HG03457 (cell line): ENCODE results near the gene ZDHHC21.

ENCODE experiments used
- ATAC-seq: cut with Tn5 transposase; IDR thresholded peaks from one replicate; pipeline ENCODE4 v1.9.1; 2021; ENCODE audit warnings: moderate number of reproducible peaks; ENCODE audit not compliant: unreplicated experiment

Gene ZDHHC21

DNA sequence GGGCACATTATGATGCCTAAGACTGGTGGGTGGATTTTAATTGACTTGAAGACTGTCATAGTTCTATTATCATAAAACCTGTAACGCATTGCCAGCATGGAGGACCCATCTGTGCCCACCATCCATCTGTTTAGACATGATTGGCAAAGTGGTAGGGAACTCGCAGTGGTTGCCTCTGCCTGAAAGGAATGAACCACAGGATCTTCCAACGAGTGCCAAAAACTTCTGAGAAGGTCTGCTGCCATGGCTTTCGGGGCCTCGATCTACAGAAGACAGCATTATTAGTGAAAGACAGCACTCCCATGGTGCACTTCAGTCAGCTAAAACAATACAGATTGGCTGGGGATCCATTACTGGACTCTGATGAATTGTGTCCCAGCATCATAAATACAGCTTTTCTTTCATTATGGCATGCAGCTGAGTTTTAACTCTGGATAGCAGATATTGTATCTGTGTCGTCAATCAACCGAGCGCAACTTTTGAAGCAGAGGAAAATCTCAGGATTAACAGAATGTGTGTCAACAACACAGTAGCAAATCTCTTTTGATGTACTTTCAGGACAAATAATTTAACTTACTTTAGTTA lies 74.3 kb downstream of the ZDHHC21 start:
- ATAC-seq, result no peak

DNA sequence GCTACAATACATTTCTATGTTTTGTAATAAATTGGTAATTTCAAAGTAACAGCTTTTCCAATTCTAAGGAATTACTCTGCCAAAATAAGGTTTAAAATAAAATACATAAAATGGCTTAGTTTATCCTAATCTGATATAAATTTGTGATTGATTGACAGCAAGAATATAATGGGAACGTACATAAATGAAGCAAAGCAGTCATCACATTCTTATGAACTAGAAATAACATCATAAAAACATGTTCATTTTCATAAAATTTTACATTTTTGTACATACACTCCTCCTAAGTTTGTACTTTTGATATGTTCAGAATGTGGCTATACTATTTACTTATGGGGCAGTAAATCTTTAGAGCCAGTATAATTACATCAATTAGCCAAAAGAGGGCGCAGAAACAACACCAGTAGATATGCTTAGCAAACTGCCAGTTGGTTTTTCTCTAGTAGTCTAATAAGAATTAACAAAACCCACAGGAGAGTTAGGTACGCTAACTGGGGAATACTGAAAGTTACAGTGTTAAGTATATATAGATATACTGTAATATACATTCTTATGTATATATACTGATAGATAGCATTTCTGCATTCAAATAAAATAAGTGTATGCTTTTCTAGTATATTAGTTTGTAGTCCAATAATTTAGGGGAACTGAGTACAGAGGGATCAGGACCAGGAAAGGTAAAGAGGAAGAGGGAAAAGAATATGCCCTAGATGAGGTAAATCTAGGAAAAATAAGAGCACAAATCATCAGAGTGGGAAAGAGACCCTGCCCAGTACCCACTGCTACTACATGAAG lies 76.8 kb downstream of the ZDHHC21 start:
- ATAC-seq, result no peak

DNA sequence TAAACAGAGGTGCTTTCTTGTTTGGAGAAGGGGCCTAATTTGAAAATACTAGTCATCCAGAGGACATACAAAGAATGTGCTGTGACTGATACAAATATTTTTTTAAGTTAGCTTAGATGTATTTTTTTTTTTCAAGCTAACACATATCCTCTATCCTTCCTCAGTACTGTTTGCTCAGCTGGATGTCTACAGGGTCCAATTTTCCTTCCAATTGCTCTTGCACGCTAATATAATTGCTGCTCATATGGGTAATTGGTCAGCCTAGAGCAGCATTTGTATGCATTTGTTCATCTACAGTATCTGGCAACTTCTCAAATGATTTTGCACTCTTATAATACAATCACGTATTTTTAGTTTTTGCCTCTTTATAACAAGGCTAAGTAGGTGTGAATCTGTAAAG lies 84.7 kb downstream of the ZDHHC21 start:
- no peak for ATAC-seq

DNA sequence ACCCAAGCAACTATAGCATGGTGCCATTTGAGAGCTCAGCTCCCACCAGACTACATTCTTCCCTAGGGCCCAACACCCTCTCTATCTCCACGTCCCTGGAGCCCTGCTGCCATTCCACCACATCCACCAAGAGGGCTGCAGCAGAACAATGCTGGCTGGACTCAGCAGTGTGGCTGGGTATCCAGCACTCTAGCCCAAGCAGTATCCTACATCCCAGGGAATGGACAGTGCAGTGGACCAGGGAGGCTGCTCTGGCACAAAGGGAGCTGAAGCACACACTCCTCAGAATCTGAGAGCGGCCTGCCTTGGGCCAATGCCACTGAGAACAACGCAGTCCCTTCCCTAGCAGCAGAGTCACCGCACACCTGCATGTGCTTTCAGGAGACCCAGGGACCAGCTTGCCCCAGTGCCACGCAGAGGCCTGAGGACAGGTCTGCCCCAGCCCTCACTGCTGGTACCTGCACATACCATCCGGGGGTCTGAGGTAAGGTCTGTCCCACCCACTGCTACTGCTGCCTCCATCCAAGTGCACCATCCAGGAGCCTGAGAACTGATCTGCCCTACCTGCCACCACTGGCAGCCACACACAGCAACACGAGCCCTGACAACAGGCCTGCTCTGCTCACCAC lies 95.9 kb downstream of the ZDHHC21 start:
- no peak for ATAC-seq

DNA sequence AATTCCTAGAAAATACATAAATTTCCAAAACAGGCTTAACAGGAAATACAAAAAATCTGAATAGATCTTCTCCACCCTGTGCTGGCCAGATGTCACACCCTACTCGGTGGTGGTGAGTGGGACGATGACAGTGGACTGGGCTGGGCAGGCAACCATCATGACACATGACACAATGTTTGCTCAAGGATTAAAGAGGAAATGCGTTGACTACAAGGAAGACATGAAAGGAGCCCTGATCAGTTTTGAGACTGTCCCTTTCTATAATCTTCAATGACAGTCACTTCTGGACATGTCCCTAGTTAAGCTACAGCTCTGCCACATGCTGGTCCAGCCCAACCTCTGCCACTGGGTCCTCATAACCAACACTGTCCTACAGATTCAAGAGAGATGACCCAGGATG lies 99.8 kb downstream of the ZDHHC21 start:
- ATAC-seq, result no peak

DNA sequence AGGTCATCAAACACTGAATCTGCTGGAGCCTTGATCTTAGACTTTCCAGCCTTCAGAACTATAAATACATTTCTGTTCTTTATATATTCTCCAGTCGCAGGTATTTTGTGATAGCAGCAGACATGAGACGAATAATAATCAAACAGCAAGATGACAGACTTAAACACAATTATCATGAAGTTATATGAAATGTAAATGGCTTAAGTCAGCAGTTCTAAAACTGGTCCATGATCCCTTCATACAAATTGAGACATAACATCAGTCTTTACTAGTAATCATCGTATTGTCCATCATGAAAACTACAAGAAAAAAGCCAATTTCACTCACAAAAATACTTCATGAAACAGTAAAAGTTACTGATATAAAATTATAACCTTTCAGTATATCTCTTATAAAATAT lies 101.8 kb downstream of the ZDHHC21 start:
- ATAC-seq, result no peak

DNA sequence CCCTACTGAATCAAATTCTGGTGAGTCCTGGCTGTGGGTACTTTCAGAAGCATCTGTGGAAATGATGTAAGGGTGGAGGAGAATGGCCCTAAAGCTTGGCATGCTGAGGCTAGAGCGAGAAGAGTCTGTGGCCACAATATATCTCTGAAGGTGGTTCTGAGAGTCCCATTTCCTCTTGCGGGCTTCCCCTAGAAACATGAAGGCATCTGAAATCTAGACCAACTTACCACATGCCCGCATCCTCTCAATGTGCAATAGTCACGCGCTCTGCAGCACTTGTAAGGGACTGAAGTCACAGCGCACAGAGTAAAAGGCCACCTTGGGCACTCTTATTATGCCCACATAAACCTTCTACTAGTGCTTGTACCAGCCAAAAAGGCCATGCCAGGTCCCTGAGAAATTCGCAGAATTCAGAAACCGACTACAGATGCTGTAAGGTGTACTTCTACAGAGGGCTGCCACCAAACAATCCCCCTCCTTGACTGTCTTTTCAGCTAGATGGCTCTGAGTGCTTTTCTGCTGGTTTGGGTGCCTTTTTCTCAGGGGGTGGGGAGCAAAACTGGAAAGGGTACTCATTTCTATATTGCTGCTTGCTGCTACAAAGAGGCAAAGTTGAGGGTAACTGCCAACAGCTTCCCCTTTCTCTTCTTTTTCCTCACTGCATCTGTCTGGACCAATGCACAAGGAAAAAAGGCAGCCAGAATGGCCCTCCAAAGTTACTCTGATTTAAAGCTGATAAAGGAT lies 107.3 kb downstream of the ZDHHC21 start:
- ATAC-seq, result peak; percentile 99

DNA sequence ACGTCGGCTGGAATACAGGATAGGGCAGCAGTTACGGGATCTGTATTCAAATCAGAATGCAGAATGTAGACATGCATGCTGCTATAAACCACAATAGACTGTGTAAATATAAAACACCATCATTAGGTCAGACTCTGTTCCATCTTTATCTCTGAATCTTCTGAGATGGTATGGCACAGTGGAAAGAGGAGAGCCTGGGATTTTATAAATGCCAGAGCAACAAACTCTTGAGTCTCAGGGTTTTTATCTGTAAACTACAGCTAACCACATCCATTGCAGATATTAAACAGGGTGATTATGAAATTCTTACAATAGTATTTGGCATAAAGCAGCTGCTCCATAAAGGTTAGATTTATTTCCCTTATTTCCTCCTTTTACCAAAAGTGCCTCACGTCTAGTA lies 108.7 kb downstream of the ZDHHC21 start:
- no peak for ATAC-seq

DNA sequence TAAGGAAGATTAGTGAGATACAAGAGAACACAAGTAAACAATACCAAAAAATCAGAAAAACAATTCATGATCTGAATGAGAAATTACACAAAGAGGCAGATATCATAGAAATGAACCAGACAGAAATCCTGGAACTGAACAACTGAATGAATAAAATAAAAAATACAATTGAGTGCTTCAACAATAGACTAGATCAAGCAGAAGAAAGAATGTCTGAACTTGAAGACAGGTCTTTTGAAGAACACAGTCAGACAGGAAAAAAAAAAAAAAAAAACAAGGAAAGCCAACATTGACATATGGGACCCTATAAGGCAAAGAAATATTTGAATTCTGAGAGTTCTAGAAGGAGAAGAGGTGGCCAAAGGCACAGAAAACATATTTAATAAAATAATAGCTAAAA lies 115.2 kb downstream of the ZDHHC21 start:
- ATAC-seq, result no peak

DNA sequence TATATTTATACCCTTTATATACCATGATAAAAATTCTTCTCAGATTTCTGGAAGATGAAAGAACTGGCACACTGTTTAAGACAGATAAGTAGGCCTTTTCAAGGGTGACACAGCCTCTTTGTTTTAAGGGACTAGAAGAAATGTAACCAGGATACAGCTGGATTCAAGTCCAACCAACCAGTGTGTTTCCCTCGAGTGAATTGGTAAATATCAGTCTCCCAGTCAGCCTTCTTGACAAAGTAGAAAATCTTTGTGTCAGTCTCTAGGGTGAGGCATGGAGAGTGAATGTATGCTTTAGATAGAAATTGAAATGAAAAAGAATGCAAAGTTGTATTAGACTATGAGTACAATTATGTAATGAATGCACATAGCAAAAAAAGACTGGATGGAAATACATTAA lies 119.1 kb downstream of the ZDHHC21 start:
- no peak for ATAC-seq

DNA sequence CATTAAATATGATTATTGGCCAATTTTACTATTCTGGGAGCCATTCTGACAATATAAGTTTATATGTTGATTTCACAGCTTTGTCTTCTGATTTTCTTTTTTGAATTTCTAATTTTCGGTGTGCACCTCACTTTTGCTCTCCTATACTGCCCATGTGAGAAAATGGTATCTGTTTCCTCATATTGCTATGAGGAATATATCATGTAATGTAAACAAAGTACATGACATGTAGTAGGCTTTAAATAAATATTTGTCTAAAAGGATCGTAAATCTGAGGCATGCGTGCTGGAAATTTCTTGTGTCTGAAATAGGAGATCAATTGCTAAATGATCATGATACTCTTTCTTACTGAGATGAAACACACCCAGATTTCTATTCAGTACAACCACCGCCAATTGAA lies 119.9 kb downstream of the ZDHHC21 start:
- ATAC-seq, result no peak

DNA sequence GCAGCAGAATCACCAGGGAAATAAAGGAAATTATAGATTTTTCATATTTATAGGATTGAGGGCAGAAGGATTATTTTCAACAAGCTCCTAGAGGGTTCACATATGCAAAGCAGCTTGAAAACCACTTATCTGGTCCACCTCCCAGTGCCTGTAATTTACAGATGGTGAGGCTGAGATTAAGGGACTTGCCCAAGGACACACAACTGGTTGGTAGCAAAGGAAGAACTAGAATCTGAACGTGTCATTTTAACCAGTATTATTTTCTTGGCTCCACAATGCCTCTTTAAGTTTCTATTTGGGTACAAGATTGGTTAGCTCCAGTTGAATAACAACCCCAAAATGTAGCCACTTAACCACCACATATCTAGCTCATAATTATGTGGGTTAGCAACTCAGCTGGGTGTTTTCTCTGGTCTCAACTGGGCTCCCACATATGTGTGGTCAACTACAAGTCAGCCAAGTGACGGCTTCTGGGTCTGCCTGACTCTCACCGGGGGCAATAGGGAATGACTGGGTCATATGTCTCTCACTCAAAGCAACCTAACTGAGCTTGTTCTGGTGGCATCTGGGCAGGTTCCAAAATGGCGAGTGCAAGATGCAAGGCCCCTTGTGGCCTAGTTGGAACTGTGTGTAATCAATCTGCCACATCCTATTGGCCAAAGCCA lies 127.7 kb downstream of the ZDHHC21 start:
- ATAC-seq, result peak; percentile 51

DNA sequence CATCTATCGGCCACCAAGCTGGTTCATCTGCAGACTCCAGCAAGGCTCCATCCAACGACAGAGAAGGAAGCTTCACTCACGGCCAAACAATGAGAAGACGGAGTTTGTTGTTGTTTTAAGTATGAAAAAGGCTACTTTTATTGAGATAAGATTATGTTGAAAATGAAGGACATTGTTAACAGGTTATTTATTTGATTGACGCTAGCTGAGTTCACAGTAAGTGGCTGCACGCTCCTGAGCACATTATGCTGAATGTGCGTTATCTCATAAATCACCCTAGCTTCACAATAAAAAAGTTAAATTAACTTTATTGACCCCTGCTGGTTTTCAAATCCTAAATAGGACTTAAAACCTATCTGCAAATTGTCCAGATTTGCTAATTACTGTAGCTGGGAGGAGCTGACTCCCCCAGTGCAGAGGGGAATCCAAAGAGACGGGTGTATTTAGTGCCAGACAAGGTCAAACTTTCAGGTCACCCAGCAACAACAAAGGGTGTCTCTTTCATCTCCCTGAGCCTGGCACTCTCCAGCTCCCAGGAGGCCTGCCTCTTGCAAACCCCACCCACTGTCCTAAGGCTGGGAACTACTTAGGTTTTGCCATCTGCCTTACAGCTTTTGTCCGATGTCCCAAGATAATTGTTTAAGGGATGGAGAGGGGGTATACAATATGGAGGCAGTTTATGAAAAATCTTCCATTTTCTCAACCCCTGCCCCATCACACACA lies 129.2 kb downstream of the ZDHHC21 start:
- no peak for ATAC-seq

DNA sequence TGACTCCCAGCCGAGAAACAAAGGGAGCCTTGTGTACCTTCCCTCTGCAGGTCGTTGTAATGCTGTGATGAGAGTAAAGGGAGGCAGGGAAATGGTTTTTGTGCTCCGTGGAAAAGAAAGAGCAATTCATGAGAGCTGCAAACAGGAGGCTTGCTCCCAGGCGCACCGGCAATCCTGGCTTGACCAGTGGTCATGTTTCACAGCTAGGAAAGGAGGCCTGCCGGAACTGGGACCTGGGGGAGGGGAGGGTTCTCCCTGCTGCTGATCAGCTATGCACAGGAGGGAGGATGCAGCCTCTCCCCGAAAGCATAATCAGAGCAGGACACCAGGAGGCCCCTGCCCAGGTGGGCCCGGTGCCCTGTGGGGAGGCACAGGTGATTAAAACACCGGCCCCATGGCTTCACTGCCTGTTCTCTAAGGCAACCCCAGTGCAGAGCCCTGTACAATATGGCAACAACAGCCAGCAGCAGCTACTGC lies 131.3 kb downstream of the ZDHHC21 start:
- ATAC-seq, result no peak
